GM19193 (cell line): ENCODE data around the gene CFAP107.

Experiments used
- POLR2A ChIP-seq: IDR thresholded peaks from 4 replicates; pipeline ENCODE4 v1.6.1; 2011; ENCODE audit not compliant: insufficient read depth, insufficient read length; ENCODE audit errors: extremely low read depth

The CFAP107 gene

DNA sequence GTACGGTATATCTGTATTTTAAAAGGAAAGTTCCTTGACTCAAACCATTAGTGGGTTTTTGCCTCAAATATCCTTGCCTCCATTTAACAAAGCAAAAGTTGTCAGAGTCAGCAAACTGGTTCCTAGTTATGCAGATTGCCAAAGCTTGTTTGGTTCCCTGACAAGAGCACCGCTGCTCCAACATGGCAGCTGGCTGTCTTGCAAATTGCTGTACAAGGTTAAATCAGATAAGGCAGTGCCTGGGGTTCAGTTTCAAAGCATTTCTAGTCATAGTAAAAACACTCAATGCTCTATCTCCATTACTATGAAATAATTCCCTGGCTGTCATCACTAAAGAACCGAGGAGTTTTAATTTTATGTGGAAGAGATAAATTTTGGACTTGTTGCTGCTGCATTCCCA lies 11.3 kb upstream of the CFAP107 start:
- no peak for TF ChIP-seq POLR2A

DNA sequence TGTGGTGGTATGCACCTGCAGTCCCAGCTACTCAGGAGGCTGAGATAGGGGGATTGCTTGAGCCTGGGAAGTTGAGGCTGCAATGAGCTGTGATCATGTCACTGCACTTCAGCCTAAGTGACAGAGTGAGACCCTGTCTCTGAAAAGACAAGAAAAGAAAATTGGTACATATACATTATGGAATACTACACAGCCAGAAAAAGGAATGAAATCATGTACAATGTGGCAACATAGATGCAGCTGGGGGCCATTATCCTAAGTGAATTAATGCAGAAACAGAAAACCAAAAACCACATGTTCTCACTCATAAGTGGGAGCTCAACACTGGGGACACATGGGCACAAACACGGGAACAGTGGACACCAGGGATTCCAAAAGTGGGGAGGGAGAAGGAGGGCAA lies 7.1 kb upstream of the CFAP107 start:
- TF ChIP-seq POLR2A = no peak

DNA sequence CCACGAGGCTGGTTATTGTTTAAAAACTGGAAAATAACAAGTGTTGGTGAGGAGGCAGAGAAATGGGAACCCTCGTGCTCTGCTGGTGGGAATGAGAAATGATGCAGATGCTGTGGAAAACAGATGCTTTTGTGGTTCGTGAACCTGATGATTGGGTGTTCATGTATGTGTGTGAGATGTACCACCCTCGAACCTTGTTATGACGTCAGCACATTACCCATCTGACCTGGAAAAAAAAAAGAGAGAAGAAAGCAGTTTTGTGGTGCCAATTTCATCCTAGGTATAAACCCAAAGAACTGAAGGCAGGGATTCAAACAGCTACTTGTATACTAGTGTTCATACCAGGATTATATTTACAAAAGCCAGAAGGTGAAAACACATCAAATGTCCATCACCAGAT lies 6.4 kb upstream of the CFAP107 start:
- TF ChIP-seq POLR2A = no peak

DNA sequence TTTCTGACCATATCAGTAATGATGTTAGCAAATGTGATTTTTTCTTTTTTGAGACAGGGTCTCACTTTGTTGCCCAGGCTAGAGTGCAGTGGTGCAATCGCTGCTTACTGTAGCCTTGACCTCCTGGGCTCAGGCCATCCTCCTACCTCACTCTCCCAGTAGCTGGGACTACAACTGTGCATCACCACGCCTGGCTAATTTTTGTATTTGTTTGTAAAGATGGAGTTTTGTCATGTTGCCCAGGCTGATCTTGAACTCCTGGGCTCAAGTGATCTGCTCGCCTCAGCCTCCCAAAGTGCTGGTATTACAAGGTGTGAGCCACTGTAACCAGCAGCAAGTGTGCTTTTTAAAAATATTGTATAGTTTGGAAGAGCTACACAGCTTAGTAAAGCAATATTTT lies 4.1 kb upstream of the CFAP107 start:
- TF ChIP-seq POLR2A = no peak

DNA sequence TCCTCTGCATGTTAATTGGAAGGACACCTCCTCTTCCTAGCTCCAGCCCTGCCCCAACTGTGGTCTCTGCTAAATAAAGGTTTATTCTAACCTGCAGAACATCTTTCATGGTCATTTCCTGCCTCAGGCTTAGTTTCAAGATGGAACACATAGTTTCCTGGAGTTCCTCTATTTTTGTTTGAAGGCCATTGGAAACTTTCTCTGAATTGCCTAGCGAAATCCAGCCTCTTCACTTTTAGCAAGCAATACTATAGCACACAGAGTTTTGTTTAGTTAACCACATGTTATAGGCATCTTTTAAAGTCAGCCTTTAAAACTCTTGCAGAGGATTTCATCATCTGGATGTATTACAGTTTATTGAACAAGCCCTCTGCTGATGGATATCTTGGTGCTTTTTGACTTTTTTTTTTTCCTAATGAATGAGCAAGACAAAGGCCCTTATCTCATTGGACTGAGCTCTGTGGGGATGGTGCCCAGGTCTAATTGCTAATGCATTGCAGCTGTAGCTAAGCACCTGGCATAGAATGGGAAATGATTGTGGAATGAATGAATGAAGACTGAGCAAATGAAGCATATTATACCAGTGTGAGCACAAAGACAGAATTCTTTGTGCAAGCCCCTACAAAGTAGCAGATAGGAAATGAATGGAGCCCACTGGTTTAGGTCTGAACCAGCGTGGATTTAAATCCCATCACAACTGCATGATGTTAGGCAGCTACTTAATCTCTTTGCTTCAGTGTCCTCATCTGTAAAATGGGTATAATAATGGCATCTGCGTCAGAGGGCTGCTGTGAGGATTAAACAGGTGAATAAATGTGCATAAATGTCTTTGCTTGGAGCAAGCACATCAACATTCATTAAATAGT lies 641 bp upstream of the CFAP107 start:
- no peak for TF ChIP-seq POLR2A

DNA sequence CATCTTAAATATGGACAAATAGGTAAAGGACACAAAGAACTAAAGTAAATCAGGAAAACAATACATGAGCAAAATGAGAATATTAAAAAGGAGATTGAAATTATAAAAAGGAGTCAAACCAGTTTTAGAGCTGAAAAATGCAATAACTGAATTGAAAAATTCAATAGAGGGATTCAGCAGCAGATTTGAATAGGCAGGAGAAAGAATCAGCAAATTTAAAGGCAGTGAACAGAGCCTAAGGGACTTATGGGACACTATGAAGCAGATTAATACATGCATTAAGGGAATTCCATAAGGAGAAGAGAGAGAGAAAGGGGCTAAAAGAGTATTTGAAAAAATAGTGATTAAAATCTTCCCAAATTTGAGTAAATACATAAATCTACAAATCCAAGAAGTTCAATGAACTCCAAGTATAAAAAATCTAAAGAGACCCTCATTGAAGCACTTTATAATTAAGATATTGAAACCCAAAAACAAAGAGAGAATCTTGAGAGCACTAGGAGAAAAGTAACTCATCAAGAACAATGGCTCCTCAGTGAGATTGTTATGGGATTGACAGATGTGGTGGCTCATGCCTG lies 2.9 kb downstream of the CFAP107 start:
- TF ChIP-seq POLR2A = no peak

DNA sequence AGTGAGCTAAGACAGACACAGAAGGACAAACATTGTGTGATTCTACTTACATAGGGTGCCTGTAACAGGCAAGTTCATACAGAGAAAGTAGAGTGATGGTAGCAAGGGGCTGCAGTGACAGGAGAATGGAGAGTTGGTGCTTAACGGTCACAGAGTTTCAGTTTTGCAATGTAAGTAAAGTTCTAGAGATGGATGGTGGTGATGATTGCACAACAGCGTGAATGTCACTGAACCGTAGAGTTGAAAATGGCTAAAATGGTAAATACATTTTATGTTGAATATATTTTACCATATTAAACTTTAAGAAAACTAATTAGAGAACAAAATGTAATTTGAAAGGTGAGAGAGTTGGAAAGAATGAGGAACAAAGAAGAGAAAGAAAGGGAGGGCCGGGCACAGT lies 8.7 kb downstream of the CFAP107 start:
- TF ChIP-seq POLR2A = no peak

DNA sequence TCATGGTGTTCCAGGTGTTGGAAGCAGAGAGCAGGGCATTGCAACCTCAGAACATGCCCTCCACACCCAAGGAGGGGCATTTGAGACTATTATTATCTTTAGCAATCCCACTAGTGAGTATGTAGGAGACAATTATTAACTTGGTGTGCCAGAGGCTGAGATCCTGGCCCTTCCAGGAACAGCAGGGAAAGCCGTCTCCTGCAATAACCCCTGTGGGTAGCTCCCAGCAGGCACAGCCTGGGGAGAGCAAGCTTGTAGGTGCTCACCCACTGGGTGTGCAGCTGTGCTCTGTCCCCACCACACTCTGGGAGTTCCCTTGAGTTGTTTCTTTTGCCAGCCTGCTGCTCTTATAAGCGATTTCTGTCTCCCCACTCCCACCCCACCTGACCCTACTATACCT lies 10.3 kb downstream of the CFAP107 start:
- no peak for TF ChIP-seq POLR2A

DNA sequence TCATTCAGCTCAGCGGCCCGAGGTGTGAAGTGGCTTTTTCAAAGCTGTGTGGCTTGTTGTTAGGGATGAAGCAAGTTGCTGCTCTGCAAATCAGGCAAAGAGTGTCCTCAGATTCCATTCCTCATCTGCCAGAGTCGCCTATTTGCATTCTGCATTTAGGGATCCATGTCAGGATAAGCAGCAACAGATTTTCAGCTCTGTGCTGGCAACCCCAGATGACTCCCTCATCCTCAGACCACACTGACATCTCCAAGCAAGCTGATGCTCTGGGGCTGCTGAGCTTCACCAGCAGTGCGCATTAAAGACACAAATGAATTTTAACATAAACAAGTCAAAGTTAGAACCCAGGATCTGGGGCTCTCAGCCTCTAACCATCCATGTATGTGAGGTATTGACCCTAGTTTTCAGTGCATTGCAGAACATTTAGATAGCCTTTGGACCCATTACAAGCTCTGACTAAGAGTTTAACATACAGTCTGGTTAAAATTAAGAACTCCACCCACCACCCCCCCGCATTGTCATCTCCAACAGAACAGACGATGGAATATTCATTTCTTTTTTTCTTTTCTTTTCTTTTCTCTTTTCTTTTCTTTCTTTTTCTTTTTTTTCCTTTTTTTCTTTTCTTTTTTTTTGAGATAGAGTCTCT lies 10.9 kb downstream of the CFAP107 start:
- TF ChIP-seq POLR2A = no peak

DNA sequence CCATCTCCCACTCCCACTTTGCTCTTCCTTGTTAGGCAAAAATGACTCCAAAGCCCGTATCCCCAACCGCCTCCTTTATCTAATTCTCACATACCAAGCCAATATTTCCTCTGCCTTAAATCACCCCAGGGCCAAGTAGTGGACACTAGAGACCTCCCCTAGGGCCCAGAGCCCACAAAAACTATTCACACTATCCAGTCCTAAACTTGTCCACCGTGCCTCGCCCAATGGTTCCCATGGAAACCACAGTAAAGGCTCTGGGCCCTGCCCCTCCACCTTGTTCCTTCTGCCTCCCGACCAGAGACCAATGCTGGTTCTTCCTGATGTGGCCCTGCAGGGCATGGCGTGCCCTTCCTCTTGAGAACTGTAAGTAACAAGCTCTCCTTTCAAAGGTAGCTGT lies 11.8 kb downstream of the CFAP107 start:
- no peak for TF ChIP-seq POLR2A

DNA sequence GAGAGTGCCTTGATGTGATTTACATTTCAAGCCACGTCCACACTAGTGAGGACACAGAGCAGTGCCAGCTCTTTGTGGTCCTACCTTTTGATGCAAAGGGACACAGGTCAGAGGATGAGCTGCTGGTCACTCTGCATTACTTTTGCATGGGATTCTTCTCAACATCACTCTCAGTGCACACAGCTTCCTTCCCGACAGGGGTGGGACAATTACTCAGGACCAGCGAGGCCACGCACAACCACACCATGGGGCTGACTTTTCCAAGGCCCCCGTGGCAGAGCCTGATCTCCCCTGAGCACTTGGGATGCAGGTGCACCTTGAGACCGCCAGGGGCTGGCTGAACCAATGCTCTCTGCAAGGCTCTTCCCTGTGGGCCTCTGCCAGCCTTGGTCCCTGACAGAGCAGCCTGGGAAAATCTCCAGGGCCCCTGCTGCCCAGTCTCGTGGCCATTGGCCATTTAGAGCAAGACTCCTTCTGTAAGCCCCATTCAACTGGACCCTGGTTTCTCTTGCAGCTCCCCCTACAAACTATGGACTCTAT lies 14.3 kb downstream of the CFAP107 start:
- no peak for TF ChIP-seq POLR2A

DNA sequence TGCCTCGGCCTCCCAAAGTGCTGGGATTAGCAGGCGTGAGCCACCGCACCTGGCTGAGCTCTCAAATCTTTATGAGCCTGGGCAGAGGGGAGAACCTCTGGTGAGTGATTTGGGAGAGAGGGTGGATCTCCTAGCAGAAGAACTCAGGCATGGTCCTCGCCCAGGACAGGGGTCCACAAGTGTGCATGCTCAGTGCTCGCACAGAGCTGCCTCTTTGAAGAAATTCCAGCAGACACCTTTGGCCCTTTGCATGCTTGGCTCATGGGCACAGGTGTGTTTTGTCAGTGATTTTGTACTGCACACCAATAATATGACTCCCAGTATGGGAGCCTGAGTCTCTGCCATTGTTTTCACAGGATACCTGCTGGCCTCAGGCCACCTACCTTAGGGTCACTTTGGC lies 15.8 kb downstream of the CFAP107 start:
- TF ChIP-seq POLR2A = no peak

DNA sequence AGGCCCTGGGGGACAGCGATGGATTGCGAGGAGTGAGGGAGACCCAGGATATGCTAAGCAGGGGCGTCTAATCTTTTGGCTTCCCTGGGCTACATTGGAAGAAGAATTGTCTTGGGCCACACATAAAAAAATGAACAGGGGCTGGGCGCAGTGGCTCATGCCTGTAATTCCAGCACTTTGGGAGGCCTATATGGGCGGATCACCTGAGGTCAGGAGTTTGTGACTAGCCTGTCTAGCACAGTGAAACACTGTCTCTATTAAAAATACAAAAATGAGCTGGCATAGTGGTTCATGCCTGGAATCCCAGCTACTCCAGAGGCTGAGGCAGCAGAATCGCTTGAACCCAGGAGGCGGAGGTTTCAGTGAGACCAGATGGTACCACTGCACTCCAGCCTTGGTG lies 16.8 kb downstream of the CFAP107 start:
- no peak for TF ChIP-seq POLR2A

DNA sequence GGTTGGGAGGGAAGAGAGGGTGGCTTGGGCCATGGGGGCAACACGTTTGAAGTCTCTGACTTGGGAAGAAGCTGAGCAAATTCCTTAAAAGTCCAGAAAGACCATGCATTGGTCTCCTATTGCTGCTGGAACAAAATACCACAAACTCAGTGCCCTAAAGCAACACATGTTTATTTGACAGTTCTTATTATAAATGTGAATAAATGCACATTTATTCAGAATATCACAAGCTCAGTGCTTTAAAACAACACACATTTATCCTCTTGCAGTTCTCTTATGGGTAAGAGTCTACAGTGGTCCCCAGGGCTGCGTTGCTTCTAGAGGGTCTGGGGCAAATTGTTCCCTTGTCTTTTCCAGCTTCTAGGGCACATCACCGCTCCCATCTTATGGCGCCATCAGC lies 17.5 kb downstream of the CFAP107 start:
- no peak for TF ChIP-seq POLR2A

DNA sequence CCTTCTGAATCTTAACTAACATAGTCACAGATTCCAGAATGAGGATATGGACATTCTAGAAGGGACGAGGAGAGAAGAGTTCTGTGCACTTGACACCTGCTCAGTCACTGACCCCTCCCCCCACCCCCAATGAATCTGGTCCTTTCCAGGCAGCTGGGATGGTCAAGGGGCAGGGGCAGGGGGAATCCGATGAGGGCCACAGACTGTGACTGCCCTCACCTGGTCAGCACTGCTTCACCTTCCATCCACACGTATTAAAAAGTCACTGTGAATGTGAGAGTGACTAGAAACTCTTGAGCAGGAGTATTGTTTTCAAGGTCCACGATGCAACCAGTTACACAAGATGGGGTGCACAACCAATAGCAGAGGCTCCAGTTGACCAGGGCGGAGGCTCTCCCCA lies 18.0 kb downstream of the CFAP107 start:
- no peak for TF ChIP-seq POLR2A

DNA sequence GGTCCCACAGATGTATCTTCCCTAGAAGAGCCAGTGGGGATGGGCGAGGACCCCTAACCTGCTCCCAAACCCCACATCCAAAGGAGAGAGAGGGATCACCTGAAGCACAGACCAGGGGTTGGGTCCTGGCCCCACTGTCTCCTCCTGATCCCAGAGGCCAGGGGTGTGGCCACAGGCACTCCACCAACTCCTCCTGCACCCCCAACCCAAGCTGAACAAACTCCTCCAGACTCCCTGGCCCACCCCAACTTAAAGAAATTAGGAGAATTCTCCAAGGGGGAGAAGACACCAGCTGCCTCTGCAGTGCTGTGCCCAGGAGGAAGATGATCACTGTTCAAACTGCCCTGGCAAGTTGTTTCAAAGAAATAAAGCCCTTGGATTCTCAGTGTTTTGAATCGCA lies 23.0 kb downstream of the CFAP107 start:
- TF ChIP-seq POLR2A = no peak

DNA sequence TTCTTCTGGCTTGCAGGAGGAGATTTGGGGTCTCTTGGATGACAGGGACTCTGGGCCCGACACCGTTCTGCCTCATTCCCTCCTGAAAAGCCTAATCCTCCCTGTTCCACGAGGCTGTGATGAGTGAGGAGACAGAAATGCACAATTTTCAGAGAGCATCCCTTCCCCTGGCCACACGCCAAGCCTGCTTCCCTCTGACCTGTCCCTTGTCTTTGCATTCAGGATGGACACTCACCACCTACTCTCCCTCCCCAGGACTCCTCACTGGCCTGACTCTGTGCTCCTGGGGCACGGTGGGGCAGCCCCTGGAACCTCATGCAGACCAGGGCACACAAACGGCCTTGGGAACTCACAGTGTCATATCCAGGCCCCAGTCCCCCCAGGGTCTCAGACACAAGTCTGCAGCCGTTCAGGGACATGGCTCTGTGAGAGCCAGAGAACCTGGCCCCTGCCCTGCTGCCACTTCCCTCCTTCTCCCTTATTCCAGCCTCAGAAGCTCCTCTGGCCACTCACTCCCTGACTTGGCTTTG lies 24.0 kb downstream of the CFAP107 start:
- no peak for TF ChIP-seq POLR2A

DNA sequence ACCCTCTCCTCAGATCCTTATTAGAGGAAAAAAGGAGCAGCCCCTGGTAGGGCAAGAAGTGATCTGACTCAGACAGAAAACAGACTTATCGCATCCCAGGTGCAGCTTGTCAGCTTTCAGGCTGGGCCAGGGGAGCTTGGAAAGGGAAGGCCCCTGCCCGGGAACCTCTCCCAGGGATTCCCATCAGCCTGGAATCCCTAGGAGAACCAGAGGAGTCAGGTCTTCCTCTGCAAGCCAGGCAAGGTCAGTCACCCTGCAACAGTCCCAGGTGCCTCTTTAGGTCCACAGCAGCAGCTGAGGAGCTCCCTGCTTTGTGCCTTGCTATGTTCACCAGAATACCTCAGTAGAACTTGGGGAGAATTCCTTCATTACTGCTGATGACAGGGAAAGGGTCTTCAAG lies 24.6 kb downstream of the CFAP107 start:
- TF ChIP-seq POLR2A = no peak
